HEK293 (cell line): ENCODE measurements around the gene LKAAEAR1.

Source experiments
- CTCF ChIA-PET: fragments of 350-600 bp; formaldehyde crosslinking; extraction: SDS; loops from one replicate; lab custom pipeline; 2021; ENCODE audit warnings: antibody characterized with exemption; lab: Yijun Ruan, JAX
- POLR2A ChIA-PET: fragments of 300-600 bp; formaldehyde crosslinking; extraction: SDS; loops from one replicate; lab custom pipeline; 2020; ENCODE audit warnings: antibody characterized with exemption, inconsistent platforms; lab: Yijun Ruan, JAX
- H3K27ac ChIP-seq: fragments of 200-500 bp; sonication (Bioruptor generic); 2 replicates; pipeline ENCODE4 v1.5.1; 2014; ENCODE audit warnings: low read depth, low read length, control low read depth, inconsistent platforms; ENCODE audit errors: extremely low read depth
- H3K36me3 ChIP-seq, 2 experiments: fragments of 200-500 bp in 1 of 2; sonication (Bioruptor generic) in 1 of 2; 1 replicate in 1 of 2; 2 replicates in 1 of 2; pipeline ENCODE4 v1.5.1; 2014 to 2017; ENCODE audit warnings: inconsistent platforms in 2 of 2, low read length in 2 of 2; ENCODE audit not compliant: control insufficient read depth in 2 of 2, insufficient read depth in 1 of 2
- H3K4me1 ChIP-seq: fragments of 200-500 bp; sonication (Bioruptor generic); 2 replicates; pipeline ENCODE4 v1.5.1; 2014; ENCODE audit warnings: mild to moderate bottlenecking, low read length, inconsistent platforms; ENCODE audit not compliant: control insufficient read depth, insufficient read depth
- H3K4me3 ChIP-seq: 2 replicates; pipeline ENCODE4 v1.5.1; 2011; ENCODE audit warnings: low read depth, mild to moderate bottlenecking, control low read depth, low read length, moderate library complexity
- H3K9me3 ChIP-seq: fragments of 200-500 bp; sonication (Bioruptor generic); 2 replicates; pipeline ENCODE4 v1.5.1; 2014; ENCODE audit warnings: low read depth, low read length, inconsistent platforms; ENCODE audit not compliant: control insufficient read depth, insufficient read depth
- BCL11B ChIP-seq: fragments of 450-650 bp; formaldehyde crosslinking; IDR thresholded peaks from 2 replicates; pipeline ENCODE4 v1.5.1; 2016; ENCODE audit warnings: low read depth, missing biosample characterization, missing genetic modification characterization
- GFI1B ChIP-seq: fragments of 450-650 bp; formaldehyde crosslinking; IDR thresholded peaks from 2 replicates; pipeline ENCODE4 v1.5.1; 2016; ENCODE audit warnings: missing biosample characterization, missing genetic modification characterization
- GLIS1 ChIP-seq: fragments of 450-650 bp; formaldehyde crosslinking; IDR thresholded peaks from 2 replicates; pipeline ENCODE4 v1.5.1; 2016; ENCODE audit warnings: missing biosample characterization, missing genetic modification characterization
- GLIS2 ChIP-seq: fragments of 450-650 bp; formaldehyde crosslinking; IDR thresholded peaks from 2 replicates; pipeline ENCODE4 v1.5.1; 2016; ENCODE audit warnings: missing biosample characterization, missing genetic modification characterization
- KLF16 ChIP-seq: fragments of 450-650 bp; formaldehyde crosslinking; IDR thresholded peaks from 2 replicates; pipeline ENCODE4 v1.5.1; 2017; ENCODE audit warnings: missing biosample characterization, missing genetic modification characterization
- SP2 ChIP-seq: fragments of 450-650 bp; formaldehyde crosslinking; IDR thresholded peaks from 2 replicates; pipeline ENCODE4 v1.5.1; 2016; ENCODE audit warnings: missing biosample characterization, missing genetic modification characterization
- ZBTB17 ChIP-seq: fragments of 450-650 bp; formaldehyde crosslinking; IDR thresholded peaks from 2 replicates; pipeline ENCODE4 v1.5.1; 2016; ENCODE audit warnings: missing biosample characterization, missing genetic modification characterization
- ZBTB8A ChIP-seq: fragments of 450-650 bp; formaldehyde crosslinking; IDR thresholded peaks from 2 replicates; pipeline ENCODE4 v1.5.1; 2016; ENCODE audit warnings: missing biosample characterization, missing genetic modification characterization
- ZFP37 ChIP-seq: fragments of 450-650 bp; formaldehyde crosslinking; IDR thresholded peaks from 2 replicates; pipeline ENCODE4 v1.5.1; 2016; ENCODE audit warnings: missing biosample characterization, missing genetic modification characterization
- ZNF114 ChIP-seq: fragments of 450-650 bp; formaldehyde crosslinking; IDR thresholded peaks from 2 replicates; pipeline ENCODE4 v1.5.0; 2017; ENCODE audit warnings: missing biosample characterization, missing genetic modification characterization
- ZNF132 ChIP-seq: fragments of 450-650 bp; formaldehyde crosslinking; IDR thresholded peaks from 2 replicates; pipeline ENCODE4 v1.5.1; 2017; ENCODE audit warnings: missing biosample characterization, missing genetic modification characterization, borderline replicate concordance
- ZNF202 ChIP-seq: fragments of 450-650 bp; formaldehyde crosslinking; IDR thresholded peaks from 2 replicates; pipeline ENCODE4 v1.5.1; 2016; ENCODE audit warnings: missing biosample characterization, missing genetic modification characterization, borderline replicate concordance
- ZNF324 ChIP-seq: fragments of 450-650 bp; formaldehyde crosslinking; IDR thresholded peaks from 2 replicates; pipeline ENCODE4 v1.5.1; 2016; ENCODE audit warnings: missing biosample characterization, missing genetic modification characterization
- ZNF366 ChIP-seq: fragments of 450-650 bp; formaldehyde crosslinking; conservative IDR thresholded peaks from 2 replicates; pipeline ENCODE4 v1.5.1; 2016; ENCODE audit warnings: missing biosample characterization, missing genetic modification characterization
- ZNF48 ChIP-seq: fragments of 450-650 bp; formaldehyde crosslinking; IDR thresholded peaks from 2 replicates; pipeline ENCODE4 v1.5.1; 2016; ENCODE audit warnings: missing biosample characterization, missing genetic modification characterization
- ZNF561 ChIP-seq: fragments of 450-650 bp; IDR thresholded peaks from 2 replicates; pipeline ENCODE4 v1.5.1; 2018; ENCODE audit warnings: missing biosample characterization, missing genetic modification characterization, borderline replicate concordance
- ZNF571 ChIP-seq: fragments of 450-650 bp; formaldehyde crosslinking; IDR thresholded peaks from 2 replicates; pipeline ENCODE4 v1.5.0; 2017; ENCODE audit warnings: missing biosample characterization, missing genetic modification characterization
- ZNF596 ChIP-seq: fragments of 450-650 bp; IDR thresholded peaks from 2 replicates; pipeline ENCODE4 v1.5.0; 2018; ENCODE audit warnings: missing biosample characterization, mild to moderate bottlenecking, missing genetic modification characterization, moderate library complexity
- ZNF610 ChIP-seq: fragments of 450-650 bp; formaldehyde crosslinking; IDR thresholded peaks from 2 replicates; pipeline ENCODE4 v1.5.1; 2016; ENCODE audit warnings: missing biosample characterization, missing genetic modification characterization, borderline replicate concordance
- ZNF623 ChIP-seq: fragments of 450-650 bp; formaldehyde crosslinking; IDR thresholded peaks from 2 replicates; pipeline ENCODE4 v1.5.1; 2016; ENCODE audit warnings: missing biosample characterization, missing genetic modification characterization
- ZNF629 ChIP-seq: fragments of 450-650 bp; formaldehyde crosslinking; IDR thresholded peaks from 2 replicates; pipeline ENCODE4 v1.5.1; 2017; ENCODE audit warnings: missing biosample characterization, missing genetic modification characterization
- TF ChIP-seq, protein P1 (sequence below): fragments of 450-650 bp; formaldehyde crosslinking; IDR thresholded peaks from 2 replicates; pipeline ENCODE4 v1.5.1; 2017; ENCODE audit warnings: missing biosample characterization, missing genetic modification characterization
- TF ChIP-seq, protein P2 (sequence below): fragments of 450-650 bp; formaldehyde crosslinking; IDR thresholded peaks from 2 replicates; pipeline ENCODE4 v1.5.1; 2017; ENCODE audit warnings: missing biosample characterization, missing genetic modification characterization
- TF ChIP-seq, protein P3 (sequence below): fragments of 450-650 bp; formaldehyde crosslinking; IDR thresholded peaks from 2 replicates; pipeline ENCODE4 v1.5.1; 2016; ENCODE audit warnings: missing biosample characterization, missing genetic modification characterization
- TF ChIP-seq, protein P4 (sequence below): sonication (generic); formaldehyde crosslinking; IDR thresholded peaks from 2 replicates; pipeline ENCODE4 v1.8.1; 2022; ENCODE audit warnings: mild to moderate bottlenecking, moderate library complexity, missing genetic modification reagents
- TF ChIP-seq, protein P5 (sequence below): fragments of 450-650 bp; formaldehyde crosslinking; IDR thresholded peaks from 2 replicates; pipeline ENCODE4 v1.5.1; 2016; ENCODE audit warnings: missing biosample characterization, missing genetic modification characterization
- TF ChIP-seq, protein P6 (sequence below): fragments of 450-650 bp; formaldehyde crosslinking; IDR thresholded peaks from 2 replicates; pipeline ENCODE4 v1.5.0; 2017; ENCODE audit warnings: missing biosample characterization, missing genetic modification characterization, borderline replicate concordance

Gene LKAAEAR1

DNA sequence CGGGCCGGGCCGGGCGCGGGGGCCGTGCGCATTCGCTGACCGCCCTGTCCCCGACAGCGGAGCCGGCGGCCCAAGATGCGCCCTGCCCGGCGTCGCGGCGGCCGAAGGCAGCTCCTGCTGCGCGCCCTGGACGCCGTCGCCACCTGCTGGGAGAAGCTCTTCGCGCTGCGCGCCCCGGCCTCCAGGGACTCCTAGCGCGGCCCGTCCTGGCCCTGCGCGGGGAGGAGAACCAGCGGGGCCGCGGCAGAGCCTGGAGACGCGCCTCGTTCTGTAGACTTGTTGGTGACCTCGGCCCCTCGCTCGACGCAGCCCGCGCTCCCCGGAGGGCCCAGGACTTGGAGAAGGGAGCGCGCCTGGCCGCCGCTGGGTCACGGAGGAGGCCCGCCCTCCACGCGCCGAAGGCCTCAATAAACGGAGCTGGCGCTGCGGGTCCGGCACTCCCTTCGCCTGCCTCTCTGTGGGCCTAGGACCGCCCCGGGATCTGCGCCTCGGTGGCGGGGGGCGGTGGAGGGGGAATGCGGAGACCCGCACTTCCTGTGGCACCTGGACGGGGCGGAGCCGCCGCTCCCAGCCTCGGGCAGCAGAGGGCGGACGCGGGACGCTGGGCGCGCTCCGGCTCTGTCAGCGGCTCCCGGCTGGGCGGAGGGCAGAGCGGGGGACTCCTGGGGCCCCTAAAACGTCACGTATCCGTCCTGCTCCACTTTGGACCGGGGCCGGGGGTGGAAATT is 45.5 kb downstream of the LKAAEAR1 start:
- Histone ChIP-seq H3K36me3 (peaks cover 0 to 14% of the 10 kb centered on the region in 2 experiments; a peak in 1 of 3 replicates), H3K27ac (peak overlapping the region; percentile 3; the same call in 1 of the 2 replicates), H3K4me3 (peak overlapping the region; percentile 46), H3K4me1 (peaks cover 7% of the 10 kb centered on the region; the same call in 1 of the 2 replicates), H3K9me3 (no peaks in the 10 kb centered on the region)
- CTCF ChIA-PET, result interaction anchor here (0.7 to 4.4 kb wide), 27 partner anchors 8 to 558 kb away, joined by 3 to 39 read pairs (median 4); partner anchors contain the start of genes LKAAEAR1, PRPF6, RGS19 and SAMD10
- POLR2A ChIA-PET, result interaction anchor here (0.5 to 2.9 kb wide), 12 partner anchors 10 to 82 kb away, joined by 3 to 11 read pairs (median 4); partner anchors contain the start of genes LKAAEAR1, PRPF6, TCEA2 and UCKL1
- TF ChIP-seq, protein P1, sequence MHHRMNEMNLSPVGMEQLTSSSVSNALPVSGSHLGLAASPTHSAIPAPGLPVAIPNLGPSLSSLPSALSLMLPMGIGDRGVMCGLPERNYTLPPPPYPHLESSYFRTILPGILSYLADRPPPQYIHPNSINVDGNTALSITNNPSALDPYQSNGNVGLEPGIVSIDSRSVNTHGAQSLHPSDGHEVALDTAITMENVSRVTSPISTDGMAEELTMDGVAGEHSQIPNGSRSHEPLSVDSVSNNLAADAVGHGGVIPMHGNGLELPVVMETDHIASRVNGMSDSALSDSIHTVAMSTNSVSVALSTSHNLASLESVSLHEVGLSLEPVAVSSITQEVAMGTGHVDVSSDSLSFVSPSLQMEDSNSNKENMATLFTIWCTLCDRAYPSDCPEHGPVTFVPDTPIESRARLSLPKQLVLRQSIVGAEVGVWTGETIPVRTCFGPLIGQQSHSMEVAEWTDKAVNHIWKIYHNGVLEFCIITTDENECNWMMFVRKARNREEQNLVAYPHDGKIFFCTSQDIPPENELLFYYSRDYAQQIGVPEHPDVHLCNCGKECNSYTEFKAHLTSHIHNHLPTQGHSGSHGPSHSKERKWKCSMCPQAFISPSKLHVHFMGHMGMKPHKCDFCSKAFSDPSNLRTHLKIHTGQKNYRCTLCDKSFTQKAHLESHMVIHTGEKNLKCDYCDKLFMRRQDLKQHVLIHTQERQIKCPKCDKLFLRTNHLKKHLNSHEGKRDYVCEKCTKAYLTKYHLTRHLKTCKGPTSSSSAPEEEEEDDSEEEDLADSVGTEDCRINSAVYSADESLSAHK (tag by site-specific recombination), result 0 out of 2 replicates have a peak, but pooled peaks have one; percentile 12
- TF ChIP-seq ZBTB8A (tag by site-specific recombination), result peak; percentile 76
- TF ChIP-seq, protein P2, sequence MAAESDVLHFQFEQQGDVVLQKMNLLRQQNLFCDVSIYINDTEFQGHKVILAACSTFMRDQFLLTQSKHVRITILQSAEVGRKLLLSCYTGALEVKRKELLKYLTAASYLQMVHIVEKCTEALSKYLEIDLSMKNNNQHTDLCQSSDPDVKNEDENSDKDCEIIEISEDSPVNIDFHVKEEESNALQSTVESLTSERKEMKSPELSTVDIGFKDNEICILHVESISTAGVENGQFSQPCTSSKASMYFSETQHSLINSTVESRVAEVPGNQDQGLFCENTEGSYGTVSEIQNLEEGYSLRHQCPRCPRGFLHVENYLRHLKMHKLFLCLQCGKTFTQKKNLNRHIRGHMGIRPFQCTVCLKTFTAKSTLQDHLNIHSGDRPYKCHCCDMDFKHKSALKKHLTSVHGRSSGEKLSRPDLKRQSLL, result no peak
- TF ChIP-seq, protein P3, sequence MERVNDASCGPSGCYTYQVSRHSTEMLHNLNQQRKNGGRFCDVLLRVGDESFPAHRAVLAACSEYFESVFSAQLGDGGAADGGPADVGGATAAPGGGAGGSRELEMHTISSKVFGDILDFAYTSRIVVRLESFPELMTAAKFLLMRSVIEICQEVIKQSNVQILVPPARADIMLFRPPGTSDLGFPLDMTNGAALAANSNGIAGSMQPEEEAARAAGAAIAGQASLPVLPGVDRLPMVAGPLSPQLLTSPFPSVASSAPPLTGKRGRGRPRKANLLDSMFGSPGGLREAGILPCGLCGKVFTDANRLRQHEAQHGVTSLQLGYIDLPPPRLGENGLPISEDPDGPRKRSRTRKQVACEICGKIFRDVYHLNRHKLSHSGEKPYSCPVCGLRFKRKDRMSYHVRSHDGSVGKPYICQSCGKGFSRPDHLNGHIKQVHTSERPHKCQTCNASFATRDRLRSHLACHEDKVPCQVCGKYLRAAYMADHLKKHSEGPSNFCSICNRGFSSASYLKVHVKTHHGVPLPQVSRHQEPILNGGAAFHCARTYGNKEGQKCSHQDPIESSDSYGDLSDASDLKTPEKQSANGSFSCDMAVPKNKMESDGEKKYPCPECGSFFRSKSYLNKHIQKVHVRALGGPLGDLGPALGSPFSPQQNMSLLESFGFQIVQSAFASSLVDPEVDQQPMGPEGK, result peak; percentile 88
- TF ChIP-seq ZNF623 (tag by site-specific recombination), result no peak
- no peak for TF ChIP-seq ZNF48
- no peak for TF ChIP-seq ZNF366 (tag by site-specific recombination)
- no peak for TF ChIP-seq ZNF324 (tag by site-specific recombination)
- TF ChIP-seq ZNF132, result no peak
- TF ChIP-seq ZNF114 (tag by site-specific recombination), result no peak
- TF ChIP-seq GLIS2 (tag by site-specific recombination), result peak; percentile 71
- peak; percentile 63 for TF ChIP-seq GLIS1 (tag by site-specific recombination)
- 0 out of 2 replicates have a peak, but pooled peaks have one; percentile 18 for TF ChIP-seq ZNF629 (tag by site-specific recombination)
- TF ChIP-seq ZNF571 (tag by site-specific recombination), result no peak
- TF ChIP-seq ZNF561 (tag by site-specific recombination), result peak; percentile 65; the same call in 1 of the 2 replicates
- TF ChIP-seq BCL11B, result no peak
- TF ChIP-seq, protein P4, sequence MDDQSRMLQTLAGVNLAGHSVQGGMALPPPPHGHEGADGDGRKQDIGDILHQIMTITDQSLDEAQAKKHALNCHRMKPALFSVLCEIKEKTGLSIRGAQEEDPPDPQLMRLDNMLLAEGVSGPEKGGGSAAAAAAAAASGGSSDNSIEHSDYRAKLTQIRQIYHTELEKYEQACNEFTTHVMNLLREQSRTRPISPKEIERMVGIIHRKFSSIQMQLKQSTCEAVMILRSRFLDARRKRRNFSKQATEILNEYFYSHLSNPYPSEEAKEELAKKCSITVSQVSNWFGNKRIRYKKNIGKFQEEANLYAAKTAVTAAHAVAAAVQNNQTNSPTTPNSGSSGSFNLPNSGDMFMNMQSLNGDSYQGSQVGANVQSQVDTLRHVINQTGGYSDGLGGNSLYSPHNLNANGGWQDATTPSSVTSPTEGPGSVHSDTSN (CRISPR knock-in tag), result no peak
- no peak for TF ChIP-seq ZNF202 (tag by site-specific recombination)
- peak; percentile 79 for TF ChIP-seq ZBTB17 (tag by site-specific recombination)
- TF ChIP-seq, protein P5, sequence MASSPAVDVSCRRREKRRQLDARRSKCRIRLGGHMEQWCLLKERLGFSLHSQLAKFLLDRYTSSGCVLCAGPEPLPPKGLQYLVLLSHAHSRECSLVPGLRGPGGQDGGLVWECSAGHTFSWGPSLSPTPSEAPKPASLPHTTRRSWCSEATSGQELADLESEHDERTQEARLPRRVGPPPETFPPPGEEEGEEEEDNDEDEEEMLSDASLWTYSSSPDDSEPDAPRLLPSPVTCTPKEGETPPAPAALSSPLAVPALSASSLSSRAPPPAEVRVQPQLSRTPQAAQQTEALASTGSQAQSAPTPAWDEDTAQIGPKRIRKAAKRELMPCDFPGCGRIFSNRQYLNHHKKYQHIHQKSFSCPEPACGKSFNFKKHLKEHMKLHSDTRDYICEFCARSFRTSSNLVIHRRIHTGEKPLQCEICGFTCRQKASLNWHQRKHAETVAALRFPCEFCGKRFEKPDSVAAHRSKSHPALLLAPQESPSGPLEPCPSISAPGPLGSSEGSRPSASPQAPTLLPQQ, result peak; percentile 72
- TF ChIP-seq GFI1B (tag by site-specific recombination), result no peak
- TF ChIP-seq SP2 (tag by site-specific recombination), result peak; percentile 89
- TF ChIP-seq, protein P6, sequence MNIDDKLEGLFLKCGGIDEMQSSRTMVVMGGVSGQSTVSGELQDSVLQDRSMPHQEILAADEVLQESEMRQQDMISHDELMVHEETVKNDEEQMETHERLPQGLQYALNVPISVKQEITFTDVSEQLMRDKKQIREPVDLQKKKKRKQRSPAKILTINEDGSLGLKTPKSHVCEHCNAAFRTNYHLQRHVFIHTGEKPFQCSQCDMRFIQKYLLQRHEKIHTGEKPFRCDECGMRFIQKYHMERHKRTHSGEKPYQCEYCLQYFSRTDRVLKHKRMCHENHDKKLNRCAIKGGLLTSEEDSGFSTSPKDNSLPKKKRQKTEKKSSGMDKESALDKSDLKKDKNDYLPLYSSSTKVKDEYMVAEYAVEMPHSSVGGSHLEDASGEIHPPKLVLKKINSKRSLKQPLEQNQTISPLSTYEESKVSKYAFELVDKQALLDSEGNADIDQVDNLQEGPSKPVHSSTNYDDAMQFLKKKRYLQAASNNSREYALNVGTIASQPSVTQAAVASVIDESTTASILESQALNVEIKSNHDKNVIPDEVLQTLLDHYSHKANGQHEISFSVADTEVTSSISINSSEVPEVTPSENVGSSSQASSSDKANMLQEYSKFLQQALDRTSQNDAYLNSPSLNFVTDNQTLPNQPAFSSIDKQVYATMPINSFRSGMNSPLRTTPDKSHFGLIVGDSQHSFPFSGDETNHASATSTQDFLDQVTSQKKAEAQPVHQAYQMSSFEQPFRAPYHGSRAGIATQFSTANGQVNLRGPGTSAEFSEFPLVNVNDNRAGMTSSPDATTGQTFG (tag by site-specific recombination), result no peak
- TF ChIP-seq ZFP37 (tag by site-specific recombination), result no peak
- TF ChIP-seq KLF16 (tag by site-specific recombination), result no peak; the same call in none of the 2 replicates
- TF ChIP-seq ZNF610 (tag by site-specific recombination), result peak; percentile 45; the same call in 1 of the 2 replicates
- TF ChIP-seq ZNF596 (tag by site-specific recombination), result no peak
